IPS-NIHi11 (cell line): ENCODE results near the gene NCKAP5.

Source experiments
- DNase-seq: peaks from one replicate; pipeline ENCODE4 v3.0.0; 2012; ENCODE audit warnings: mixed read lengths, low spot score

Gene NCKAP5

DNA sequence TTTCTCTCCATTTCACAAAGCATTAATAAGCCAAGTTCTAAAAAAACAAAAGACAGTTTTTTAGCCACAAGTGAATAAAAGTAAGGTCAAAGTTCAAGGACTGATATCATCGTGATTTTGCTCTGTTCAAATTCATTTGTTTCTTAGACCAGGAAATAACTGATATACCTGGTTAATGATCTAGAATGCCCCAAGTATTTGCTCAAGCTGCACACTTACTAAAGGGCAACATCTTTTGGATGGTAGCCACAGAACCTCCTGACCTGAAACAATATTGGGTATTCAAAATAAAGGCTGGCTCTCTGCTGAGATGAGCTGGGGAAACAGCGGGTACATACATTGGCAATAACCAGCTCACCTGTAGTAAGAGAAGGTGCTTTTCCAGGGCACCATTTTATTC lies 583.5 kb downstream of the NCKAP5 start:
- no peak for DNase-seq

DNA sequence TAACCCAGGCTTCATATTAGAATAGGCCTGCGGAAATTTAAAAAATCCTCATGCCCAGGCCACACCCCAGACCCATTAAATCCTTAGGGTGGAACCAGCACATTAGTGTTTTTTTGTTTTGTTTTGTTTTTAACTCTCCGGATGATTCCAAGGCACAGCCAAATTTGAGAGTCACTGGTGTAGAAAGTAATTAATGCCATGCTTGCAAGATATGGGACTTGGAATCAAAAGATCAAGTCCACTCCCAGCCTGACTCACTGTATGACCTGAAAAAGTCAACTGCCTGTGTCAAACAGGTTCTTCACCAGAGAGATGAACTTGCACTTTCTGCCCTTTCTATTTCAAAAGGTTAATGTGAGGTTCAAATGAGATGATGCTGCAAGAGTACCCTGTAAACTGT lies 588.0 kb downstream of the NCKAP5 start:
- no peak for DNase-seq

DNA sequence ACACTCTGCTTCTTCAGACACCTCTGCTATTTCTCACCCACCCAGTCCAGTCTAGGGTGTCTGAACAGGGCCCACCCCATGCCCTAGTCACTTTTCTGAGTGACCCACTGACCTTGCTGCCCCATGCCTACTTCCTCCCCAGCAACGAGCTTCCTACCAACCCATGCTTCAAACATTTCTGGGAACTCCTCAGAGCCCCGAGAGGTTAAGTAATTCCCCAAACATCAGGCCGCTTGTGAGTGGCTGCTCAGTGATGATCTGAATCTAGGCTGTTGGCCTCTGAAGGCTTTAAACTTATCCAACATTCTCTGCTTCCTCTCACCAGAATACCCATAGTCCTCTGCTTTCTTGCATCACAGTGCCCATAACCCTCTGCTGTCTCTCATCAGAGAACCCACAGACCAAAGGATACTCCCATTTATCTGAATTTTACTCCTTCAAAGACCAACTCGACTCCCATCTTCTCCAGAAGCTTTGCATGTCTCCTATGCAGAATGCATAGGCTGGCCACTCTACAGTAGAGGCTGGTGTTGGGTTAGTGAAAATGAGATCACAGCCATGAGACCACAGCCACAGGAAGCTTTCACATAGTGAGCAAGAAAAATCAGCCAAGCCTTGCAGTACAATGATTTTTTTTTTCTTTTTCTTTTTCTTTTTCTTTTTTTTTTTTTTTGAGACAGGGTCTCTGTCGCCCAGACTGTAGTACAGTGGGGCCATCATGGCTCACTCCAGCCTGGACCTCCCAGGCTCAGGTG lies 588.7 kb downstream of the NCKAP5 start:
- no peak for DNase-seq

DNA sequence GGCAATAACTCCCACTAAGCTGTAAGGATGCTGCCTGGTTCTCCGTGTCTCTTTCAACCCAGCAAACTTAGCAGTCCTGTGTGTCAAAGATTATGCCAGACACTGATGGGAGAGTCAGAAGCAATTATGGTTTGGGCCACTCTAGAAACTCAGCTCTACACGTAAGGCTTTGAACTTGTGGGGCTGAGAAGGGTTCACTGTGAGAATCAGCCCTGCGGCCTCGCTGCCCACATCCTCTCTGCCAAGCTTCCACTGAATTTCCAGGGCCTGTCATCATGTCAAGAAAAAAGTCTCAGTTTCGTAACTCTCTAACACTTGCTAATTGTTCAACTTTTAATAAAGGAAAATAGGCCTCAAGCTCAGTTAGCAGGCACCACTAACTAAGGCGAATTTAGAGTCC lies 589.4 kb downstream of the NCKAP5 start:
- no peak for DNase-seq

DNA sequence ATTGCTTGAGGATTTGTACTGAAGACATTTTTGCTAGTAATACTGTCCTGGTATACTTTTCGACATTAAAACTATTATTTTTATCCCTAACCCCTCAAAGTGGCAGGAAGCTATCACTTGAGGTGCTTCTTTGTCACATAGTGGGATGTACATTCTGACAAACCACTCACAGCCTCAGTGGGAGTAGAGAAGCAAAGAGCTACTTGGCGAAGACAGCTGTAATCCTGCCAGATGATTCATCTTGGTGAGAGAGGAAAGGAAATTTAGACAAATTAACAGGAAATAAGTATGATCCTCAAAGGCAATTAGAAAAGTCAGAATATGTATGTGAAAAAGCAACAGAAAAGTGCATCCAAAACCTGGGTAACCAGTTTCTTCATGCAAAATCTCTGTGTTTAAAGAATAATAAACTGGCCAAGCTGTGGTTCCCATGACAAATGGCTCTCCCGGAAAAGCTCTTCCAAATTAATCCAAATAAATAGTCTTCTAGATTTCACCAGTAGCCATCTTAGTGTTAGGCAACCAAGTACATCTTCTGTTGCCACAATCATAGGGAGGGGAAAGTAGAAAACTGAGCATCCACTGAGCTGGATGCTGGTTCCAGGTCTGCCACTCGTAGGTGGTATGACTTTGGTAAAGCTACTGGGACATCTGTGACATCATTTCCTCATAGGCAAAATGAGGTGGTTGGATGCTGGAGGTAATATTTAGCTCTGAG lies 590.3 kb downstream of the NCKAP5 start:
- DNase-seq = no peak

DNA sequence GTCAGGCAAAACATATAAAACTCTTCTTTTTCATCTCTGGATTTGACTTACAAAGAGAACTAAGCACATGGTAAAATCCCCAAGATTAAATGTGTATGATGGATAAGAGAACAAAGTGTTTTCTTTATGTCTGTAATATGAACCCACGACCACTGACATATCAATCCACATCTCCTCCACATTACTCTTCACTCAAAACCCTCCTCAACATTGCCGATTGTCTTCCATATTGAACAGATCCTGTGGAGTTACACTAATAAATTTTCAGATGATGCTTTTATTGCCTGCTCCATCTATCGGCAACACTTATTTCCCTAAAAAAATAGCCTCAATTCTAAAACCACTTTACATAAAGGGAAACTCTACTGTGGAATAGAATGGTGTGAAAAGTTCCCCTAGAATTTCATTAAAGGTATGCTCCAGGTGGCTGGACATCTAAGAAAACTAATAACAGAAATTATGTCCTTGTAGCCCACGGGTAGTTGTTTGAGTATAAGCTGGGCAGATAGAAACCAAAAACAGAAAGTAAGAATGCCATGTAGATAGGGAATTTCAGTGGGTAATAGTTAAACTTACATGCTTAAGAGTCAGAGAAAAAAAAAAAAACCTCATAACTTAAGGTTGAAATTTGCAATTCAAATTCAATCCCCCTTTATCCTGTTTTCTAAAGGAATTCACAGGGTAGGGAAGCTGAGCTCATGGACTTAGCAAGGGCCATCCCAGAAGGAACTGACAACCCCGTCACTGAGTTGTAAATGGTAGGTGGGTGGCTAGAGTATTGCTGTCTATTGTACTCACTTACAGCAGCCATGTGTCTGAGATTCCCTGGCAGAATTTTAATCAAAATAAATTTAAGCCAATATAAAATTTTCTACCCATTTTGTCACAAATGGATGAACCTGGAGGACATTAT lies 592.8 kb downstream of the NCKAP5 start:
- peak; percentile 16 for DNase-seq

DNA sequence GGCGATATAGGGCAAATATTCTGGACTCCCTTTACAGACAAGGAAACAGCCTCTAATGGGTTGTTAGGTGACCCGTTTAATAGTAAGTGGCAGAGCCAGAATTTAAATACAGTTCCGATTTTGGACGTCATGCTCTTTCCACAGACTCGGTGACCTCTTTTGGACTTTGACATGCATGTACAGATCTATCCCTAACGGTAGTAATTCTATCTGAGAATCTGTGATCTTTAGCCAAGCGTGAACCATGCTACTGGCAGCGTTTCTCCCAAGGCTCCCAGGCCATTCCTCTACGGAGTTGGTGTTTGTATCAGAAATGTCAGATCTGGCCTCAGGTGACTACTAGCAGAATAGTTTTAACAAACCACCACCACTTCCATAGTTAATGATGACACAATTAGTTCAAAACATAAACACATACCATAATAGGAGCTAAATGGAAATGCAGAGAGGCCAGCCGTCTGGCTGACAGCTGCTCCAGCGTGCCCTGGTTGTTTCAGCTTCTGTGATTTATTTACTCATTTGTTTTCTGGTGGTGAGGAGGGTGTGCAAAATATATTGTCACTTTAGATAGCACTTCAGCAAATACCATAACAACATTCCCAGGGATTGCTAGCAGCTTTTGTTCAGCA lies 593.7 kb downstream of the NCKAP5 start:
- no peak for DNase-seq

DNA sequence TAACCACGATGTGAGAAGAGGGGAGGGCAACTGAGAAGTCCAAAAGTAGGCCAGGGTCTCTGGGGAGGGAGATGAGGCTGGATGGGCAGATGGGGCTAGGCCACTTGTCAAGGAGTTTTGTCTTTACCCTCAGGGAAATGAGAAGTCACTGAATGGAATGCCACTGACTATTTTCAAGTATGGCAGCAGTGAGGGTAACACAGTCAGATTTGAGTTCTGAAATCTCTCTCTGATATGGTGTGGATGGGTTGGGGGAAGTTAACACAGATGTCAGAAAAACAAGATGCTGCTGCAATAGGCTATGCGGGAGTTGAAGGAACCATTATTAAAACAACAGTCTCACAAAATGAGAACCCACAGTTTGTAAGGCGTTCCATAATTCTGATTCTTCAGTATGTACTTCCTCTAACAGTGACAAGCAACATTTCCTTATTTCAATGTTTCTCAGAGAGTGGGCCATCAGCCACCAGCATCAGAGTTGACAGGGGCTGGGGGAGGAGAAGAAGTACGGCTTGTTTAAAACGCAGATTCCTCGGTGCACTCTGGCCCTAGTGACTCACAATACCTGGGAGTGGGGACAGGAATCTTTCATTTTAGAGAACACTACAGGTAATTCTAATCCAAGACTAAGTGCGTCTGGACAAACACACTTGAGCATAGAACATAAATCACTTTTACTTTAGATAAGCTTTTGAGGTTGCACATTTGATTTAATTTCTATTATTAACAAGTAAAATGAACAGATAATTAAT lies 596.8 kb downstream of the NCKAP5 start:
- DNase-seq = no peak

DNA sequence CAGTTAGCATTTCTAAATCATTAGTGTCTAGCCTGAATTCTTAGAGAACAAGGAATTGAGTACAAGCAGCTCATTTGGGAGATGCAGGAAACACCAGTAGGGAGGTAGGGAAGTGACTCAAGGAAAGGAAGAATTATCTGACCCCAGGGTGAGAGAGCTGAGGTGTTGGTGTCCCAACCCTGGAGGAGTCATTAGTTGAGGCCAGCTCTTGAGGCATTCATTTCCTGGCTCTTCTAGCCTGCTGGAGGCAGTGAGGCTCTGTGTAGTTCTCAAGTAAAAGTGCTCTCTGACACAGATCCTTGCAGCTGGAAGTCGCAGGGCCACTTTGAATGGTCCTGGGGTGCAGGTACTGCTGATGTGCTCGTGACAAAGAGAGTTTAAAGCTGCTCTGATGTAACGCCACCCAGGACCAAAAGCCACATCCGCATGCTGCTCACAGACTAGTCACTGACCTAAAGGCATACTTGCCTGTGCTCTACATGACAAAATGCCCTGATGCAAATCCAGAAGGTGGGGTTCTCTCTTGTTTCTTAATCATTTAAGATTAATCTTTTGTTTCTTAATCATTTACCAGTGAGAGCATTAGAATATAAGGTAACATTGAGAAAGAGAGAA lies 598.8 kb downstream of the NCKAP5 start:
- no peak for DNase-seq

DNA sequence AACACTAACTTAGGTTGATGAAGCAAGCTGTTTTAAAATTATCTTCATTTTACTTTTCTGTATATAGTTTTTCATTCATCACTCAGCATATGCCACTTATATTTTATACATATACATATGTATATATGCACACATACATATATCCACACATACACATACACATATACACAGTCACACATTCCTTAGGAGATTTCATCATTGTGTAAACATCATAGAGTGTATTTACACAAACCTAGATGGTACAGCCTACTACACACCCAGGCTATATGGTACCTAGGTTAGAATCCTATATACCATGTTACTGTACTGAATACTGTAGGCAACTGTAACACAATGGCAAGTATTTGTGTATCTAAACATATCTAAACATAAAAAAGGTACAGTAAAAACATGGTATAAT lies 602.8 kb downstream of the NCKAP5 start:
- no peak for DNase-seq

DNA sequence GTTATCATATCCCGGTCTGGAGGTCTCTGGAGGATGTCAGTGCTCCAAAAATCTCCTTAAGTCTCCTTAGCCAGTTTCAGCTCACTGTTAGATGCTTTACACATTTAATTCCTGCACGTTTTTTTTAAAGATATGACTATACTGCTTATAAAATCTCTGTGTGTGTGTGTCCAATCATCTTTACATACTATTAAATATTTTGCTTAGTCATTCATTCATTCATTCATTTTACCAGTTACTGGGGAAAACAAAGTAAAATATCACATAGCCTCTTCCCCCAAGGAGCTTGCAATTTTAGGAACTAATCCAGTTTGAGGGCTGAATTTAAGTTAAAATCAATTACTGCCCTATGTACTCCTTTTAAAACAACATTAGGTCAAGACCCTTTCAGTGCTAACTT lies 605.1 kb downstream of the NCKAP5 start:
- no peak for DNase-seq

DNA sequence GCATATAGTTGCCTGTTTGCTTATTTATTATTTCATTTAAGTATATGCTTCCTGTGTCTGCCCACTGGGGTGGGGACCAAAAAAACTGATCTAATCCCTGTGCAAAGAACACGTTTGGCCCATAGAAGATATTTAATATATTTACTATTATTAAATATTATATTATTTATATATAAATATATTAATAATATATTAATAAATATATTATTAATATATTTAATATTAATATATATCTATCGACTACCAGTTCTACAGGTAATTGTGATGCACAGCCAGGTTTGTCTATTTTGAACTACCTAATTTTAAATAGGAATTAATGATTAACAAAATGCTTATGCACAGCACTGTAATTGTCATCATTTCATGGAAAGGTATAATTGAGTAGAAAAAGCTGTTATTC lies 609.4 kb downstream of the NCKAP5 start:
- no peak for DNase-seq

DNA sequence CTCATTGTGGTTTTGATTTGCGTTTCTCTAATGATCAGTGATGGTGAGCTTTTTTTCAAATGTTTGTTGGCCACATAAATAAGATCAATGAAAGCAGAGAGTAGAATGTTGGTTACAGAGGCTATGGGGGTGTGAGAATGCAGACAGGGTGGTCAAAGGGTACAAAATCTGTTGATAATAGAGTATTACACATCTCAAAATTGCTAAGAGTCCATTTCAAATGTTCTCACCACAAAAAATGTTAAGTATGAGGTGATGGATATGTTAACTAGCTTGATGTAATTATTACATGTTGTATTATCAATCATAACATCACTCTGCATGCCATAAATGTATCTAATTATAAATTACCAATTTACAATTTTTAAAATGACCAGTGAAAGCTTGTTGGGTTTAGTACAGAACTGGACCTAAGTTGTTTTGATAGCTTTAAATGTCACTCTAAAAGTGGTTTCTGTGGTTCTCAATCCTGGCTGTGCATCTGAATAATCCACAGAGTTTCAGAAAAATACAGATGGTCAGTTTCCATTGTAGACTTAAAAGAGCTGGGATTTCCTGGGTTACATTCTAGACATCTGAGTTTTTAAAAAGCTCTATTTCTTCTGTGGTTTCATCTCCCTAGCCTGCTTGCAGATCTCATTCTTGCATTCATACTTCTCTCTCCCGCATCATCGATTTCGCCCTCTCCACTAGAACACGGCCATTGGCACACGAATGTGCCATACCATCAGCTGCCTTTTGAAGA lies 612.2 kb downstream of the NCKAP5 start:
- no peak for DNase-seq

DNA sequence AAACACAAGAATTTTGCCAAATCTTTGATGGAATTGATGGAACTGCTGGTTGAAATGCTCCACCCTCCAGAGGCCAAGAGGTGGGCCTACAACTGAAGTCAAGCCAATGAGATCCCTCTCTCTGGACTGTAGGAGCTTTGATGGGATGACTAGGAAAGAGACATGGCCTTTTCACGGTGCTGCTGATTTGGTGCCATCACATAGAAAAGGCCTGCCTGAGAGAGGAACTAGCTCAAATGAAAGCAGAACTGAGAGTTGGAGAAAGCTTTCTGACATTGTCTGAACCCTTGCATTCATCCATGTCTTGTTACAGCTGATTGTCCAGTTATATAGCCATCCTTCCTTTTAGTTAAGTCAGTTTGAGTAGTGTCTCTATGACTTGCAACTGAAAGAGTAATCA lies 614.5 kb downstream of the NCKAP5 start:
- no peak for DNase-seq

DNA sequence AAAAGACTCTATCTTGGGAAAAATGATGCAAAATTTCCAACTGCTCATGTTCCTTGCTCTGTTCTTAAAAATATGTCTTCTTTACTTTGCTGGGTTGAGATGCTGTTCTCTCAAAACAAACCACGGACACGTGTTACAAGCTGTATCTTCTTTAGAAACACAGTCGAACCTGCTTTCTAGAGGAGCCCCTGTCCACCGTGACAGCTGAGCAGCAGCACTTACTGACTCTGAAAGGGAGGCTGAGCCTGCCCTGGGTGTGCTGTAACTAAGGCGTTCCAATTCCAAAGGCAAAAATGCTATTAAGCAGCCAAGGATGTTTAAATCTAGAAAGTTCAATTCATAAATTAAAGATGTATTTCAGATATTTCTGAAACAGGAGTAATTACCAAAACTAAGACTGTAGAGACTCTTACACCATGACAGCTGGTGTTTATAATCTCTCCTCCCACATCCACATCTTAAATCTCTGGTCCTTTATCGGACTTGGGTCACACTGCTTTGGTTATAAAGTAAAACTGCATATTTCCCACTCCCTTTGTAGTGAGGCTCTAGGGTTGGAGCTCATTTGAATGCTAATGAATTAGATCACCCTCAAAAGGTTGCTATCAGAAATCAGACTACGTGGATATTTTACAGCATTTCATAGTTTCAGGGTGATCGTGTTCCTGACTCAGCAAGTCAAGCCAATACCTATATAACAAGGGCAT lies 617.1 kb downstream of the NCKAP5 start:
- DNase-seq = no peak

DNA sequence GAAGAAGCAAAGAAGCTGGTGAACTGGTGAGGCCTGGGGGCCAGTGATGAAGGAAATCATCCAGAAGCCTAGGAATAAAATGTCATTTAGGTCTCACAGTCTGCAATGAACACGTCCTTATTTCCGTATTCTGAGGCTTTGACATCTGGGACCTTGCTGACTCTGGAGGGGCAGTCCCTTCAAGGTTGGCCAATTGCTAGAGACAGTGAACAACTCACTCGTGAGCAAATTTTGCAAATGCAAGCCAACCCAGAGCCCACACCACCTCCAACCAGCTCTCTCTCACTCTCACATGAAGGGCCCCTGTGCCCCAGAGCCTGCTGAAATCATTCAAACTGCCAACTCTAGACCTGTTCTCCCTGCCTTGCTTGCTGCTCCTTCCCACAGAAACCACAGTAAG lies 619.2 kb downstream of the NCKAP5 start:
- DNase-seq = no peak

DNA sequence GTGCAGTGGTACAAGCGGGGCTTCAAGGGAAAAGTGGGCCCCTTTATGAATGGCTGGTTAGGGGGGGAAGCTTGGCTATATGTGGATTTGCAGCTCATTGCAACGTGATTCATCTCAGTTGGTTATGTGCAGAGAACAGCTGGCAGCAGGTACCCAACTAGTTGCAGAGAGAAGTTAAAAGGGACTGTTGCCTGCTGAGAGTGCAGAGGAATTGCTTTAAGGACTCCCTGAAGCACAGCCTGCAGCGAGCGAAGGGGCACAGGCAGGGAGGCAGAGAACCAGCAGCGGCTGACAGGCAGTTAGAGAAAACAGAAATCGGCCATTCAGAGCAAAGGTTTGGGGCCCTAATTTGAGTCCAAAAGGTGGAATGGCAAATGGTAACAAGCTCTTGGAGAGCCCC lies 620.1 kb downstream of the NCKAP5 start:
- DNase-seq = no peak

DNA sequence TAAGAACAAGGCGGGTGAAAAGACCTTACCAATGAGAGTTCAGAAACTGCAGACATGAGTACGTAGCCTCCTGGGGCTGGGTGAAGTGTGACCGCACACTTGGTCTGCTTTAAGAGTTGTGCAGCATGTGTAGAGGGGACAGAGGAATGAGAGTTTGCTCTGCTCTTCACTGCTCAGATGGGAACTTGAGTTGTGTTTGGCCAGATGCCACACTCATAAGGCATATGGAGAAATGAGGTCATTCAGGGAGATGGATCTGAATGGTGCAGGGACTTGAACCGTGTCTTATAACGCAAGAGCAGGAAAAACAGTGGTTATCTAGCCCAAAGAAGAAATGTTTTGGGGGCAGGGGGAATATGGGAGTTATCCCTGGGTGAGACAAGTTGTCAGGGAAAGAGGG lies 624.4 kb downstream of the NCKAP5 start:
- DNase-seq = no peak

DNA sequence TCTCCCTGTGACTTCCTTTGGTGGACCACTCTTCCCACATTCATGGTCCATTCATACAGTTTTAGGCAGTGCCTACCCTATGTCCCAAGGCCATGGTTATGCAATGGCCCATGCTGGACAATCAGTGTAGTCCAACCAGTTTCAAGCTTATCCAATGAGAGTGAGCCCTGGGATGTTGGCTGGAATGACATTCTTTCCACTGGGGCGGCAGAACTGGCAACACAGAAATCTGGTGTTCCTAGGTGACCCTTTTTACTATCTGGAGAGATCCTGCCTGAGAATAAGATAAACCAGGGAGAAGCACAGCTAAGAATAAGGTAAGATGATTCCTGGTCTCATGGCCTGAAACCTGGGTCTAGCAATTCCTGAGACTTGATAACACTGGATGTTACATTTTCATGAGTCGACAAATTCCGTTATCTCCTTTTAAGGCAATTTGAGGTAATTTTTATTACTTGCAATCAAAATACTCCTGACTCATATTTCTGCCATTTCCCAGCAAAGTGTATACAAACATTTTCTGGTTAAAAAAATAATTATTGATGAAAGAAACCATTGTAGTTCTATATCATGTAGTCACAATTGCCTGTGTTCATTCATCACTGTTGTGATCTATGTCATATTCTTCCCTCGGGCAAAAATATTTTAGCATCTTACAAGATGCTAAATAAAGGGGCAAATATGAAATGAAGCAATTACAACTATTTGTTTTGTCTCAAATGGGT lies 626.8 kb downstream of the NCKAP5 start:
- DNase-seq = no peak
